ENCODE measurements around the gene CACNA1I.

Gene CACNA1I

GRCh38 chr22:39656495-39657490 lies 86.2 kb downstream of the CACNA1I start:
- no peak for TF ChIP-seq CTCF (IDR thresholded peaks at IDR 0.05; ENCODE audit: borderline replicate concordance, control extremely low read depth, extremely low read depth, insufficient read depth, missing control alignments)
- in situ Hi-C loops (cut with MboI; ENCODE audit: low sequenced_read_pairs, unreplicated experiment) = no loop called here

GRCh38 chr22:39658367-39658766 lies 87.8 kb downstream of the CACNA1I start:
- DNase-seq (ENCODE audit: low spot score) = no peak
- TF ChIP-seq CTCF (IDR thresholded peaks at IDR 0.05; ENCODE audit: borderline replicate concordance, control extremely low read depth, extremely low read depth, insufficient read depth, missing control alignments) = no peak
- in situ Hi-C loops (cut with MboI; ENCODE audit: low sequenced_read_pairs, unreplicated experiment) = no loop called here

More at GRCh38 chr22:39656495-39657490, 86.2 kb downstream of the CACNA1I start:
- no peak for DNase-seq (ENCODE audit: low spot score)

GRCh38 chr22:39658806-39659463 lies 88.4 kb downstream of the CACNA1I start:
- DNase-seq (ENCODE audit: low spot score) = no peak
- TF ChIP-seq CTCF (IDR thresholded peaks at IDR 0.05; ENCODE audit: borderline replicate concordance, control extremely low read depth, extremely low read depth, insufficient read depth, missing control alignments) = no peak
- in situ Hi-C loops (cut with MboI; ENCODE audit: low sequenced_read_pairs, unreplicated experiment) = no loop called here

GRCh38 chr22:39661501-39661841 lies 90.9 kb downstream of the CACNA1I start:
- no peak for TF ChIP-seq CTCF (IDR thresholded peaks at IDR 0.05; ENCODE audit: borderline replicate concordance, control extremely low read depth, extremely low read depth, insufficient read depth, missing control alignments)
- no peak for DNase-seq (ENCODE audit: low spot score)
- in situ Hi-C loops (cut with MboI; ENCODE audit: low sequenced_read_pairs, unreplicated experiment) = no loop called here

- in situ Hi-C loops (cut with MboI; ENCODE audit: low sequenced_read_pairs, unreplicated experiment) = no loop called here
- DNase-seq (ENCODE audit: low spot score) = no peak
- TF ChIP-seq CTCF (IDR thresholded peaks at IDR 0.05; ENCODE audit: borderline replicate concordance, control extremely low read depth, extremely low read depth, insufficient read depth, missing control alignments) = no peak
Observed at GRCh38 chr22:39661842-39662685, 91.5 kb downstream of the CACNA1I start.

GRCh38 chr22:39662686-39663052 lies 92.1 kb downstream of the CACNA1I start:
- no peak for TF ChIP-seq CTCF (IDR thresholded peaks at IDR 0.05; ENCODE audit: borderline replicate concordance, control extremely low read depth, extremely low read depth, insufficient read depth, missing control alignments)
- DNase-seq (ENCODE audit: low spot score) = no peak
- in situ Hi-C loops (cut with MboI; ENCODE audit: low sequenced_read_pairs, unreplicated experiment) = no loop called here
